ENCODE results near the gene TMEM267. TPM values are rescaled to one million over a fixed set of nuclear protein-coding genes. Genes with fewer than 3 reads are reported as not detected.
"Not testable (repeated sequence)": the region's sequence is repeated elsewhere in the genome, so short reads cannot be mapped to it uniquely, and the experiment has no call there.

The TMEM267 gene
- total and polyA plus RNA-seq, 2 of the 4 experiments (the other 2 are of a cell fraction) = 9.2 to 12.0 TPM

- H2BK15ac ChIP-seq (ENCODE audit: low read depth, low read length) = no peak overlapping the region
- H3K4me1 ChIP-seq (ENCODE audit: control insufficient read depth, insufficient read depth, low read length) = no peaks in the 10 kb centered on the region
- POLR2A ChIA-PET (ENCODE audit: unreplicated experiment) = no interaction called here
- no peaks in the 10 kb centered on the region for H3K79me1 ChIP-seq (ENCODE audit: low read depth in 1 of 2, low read length in 2 of 2)
- H3K23ac ChIP-seq (ENCODE audit: low read depth, low read length) = no peak overlapping the region
- no peak overlapping the region for H3K9ac ChIP-seq (ENCODE audit: low read depth, low read length)
- no peak overlapping the region for H3K14ac ChIP-seq (replicated peaks; ENCODE audit: low read depth, low read length)
- no peak overlapping the region for H4K8ac ChIP-seq (ENCODE audit: low read depth in 2 of 2, low read length in 2 of 2)
- no peak overlapping the region for H4K91ac ChIP-seq (ENCODE audit: insufficient read depth, low read depth, low read length)
- H3K56ac ChIP-seq (ENCODE audit: extremely low read depth, insufficient read depth, low read length) = no peak overlapping the region
- H2AK9ac ChIP-seq (replicated peaks; ENCODE audit: low read depth, low read length, poor library complexity) = no peak overlapping the region
- H3K36me3 ChIP-seq (ENCODE audit: control insufficient read depth, insufficient read depth, low read length) = no peaks in the 10 kb centered on the region
- no peak overlapping the region for H2AFZ ChIP-seq (replicated peaks; ENCODE audit: low read length, poor library complexity)
- no TSS peak for BruUV-seq (replicated peaks)
- H2BK120ac ChIP-seq (ENCODE audit: low read depth, low read length) = no peak overlapping the region
- H3K27ac ChIP-seq (ENCODE audit: insufficient read depth, low read length) = no peak overlapping the region
- TF ChIP-seq RFX5 (IDR thresholded peaks at IDR 0.05; ENCODE audit: low read depth, low read length) = no peak
- TF ChIP-seq CTCF (conservative IDR thresholded peaks at IDR 0.05; ENCODE audit: low read depth, low read length) = no peak
- no peak for TF ChIP-seq MXI1 (IDR thresholded peaks at IDR 0.05; ENCODE audit: borderline replicate concordance, low read depth, low read length)
- no peak for TF ChIP-seq BHLHE40 (IDR thresholded peaks at IDR 0.05; ENCODE audit: low read depth, low read length)
- TF ChIP-seq CEBPB (IDR thresholded peaks at IDR 0.05; ENCODE audit: low read depth, low read length) = no peak
- no peak for TF ChIP-seq MAZ (IDR thresholded peaks at IDR 0.05; ENCODE audit: borderline replicate concordance, low read depth, low read length)
- no peak for TF ChIP-seq SMC3 (IDR thresholded peaks at IDR 0.05; ENCODE audit: low read depth, low read length)
- DNase-seq = no peak
- CTCF ChIA-PET = no interaction called here
- in situ Hi-C loops (cut with MboI; ENCODE audit: low sequenced_read_pairs) (no loop called here), dilution Hi-C loops (cut with HindIII; ENCODE audit: low sequenced_read_pairs, unreplicated experiment) (no loop called here), intact Hi-C loops (cut with micrococcal nuclease) (no loop called here)
- H2AK5ac ChIP-seq (ENCODE audit: low read depth, low read length) = no peak overlapping the region
- no CpG with 5 or more reads among the region's 2 CpGs for WGBS, 2 experiments (ENCODE audit: extremely low coverage in 2 of 2, insufficient read length in 1 of 2)
- no peaks in the 10 kb centered on the region for H4K20me1 ChIP-seq (ENCODE audit: insufficient read depth, low read length)
- no peak overlapping the region for H2BK20ac ChIP-seq (ENCODE audit: low read depth, low read length)
- no peak overlapping the region for H3K4me2 ChIP-seq (ENCODE audit: low read depth, low read length)
- H3K4me3 ChIP-seq (ENCODE audit: insufficient read depth, low read depth, low read length) = no peak overlapping the region
- H4K5ac ChIP-seq (ENCODE audit: low read depth, low read length) = no peak overlapping the region
- H2BK5ac ChIP-seq (ENCODE audit: low read depth, low read length, poor library complexity, severe bottlenecking) = no peak overlapping the region
- H3K9me3 ChIP-seq (ENCODE audit: control insufficient read depth, insufficient read depth, low read length) = no peaks in the 10 kb centered on the region
- no peak overlapping the region for H3K4ac ChIP-seq (ENCODE audit: low read depth, low read length)
- no peak overlapping the region for H3K18ac ChIP-seq (ENCODE audit: low read depth, low read length)
- no peak for ATAC-seq (ENCODE audit: low read depth)
- 0 out of 2 replicates have a peak, but pooled peaks cover 2% of the 10 kb centered on the region for H3K27me3 ChIP-seq (ENCODE audit: control insufficient read depth, insufficient read depth, low read length)
- no peaks in the 10 kb centered on the region for H3K9me1 ChIP-seq (ENCODE audit: insufficient read depth, low read length)
Measured at GRCh38 chr5:43409809-43410271, 73.8 kb downstream of the TMEM267 start.

- 77% methylated on average over 8 of the region's 16 CpGs; no CpG with 5 or more reads in 1 of the 2 experiments for whole genome bisulfite sequencing, 2 experiments (ENCODE audit: extremely low coverage in 2 of 2, insufficient read length in 1 of 2)
- H2BK15ac ChIP-seq (ENCODE audit: low read depth, low read length); H4K91ac ChIP-seq (ENCODE audit: insufficient read depth, low read depth, low read length); H3K9me1 ChIP-seq (ENCODE audit: insufficient read depth, low read length); H3K4me2 ChIP-seq (ENCODE audit: low read depth, low read length); H2AFZ ChIP-seq (replicated peaks; ENCODE audit: low read length, poor library complexity); H3K27me3 ChIP-seq (ENCODE audit: control insufficient read depth, insufficient read depth, low read length); H3K14ac ChIP-seq (replicated peaks; ENCODE audit: low read depth, low read length); H2AK9ac ChIP-seq (replicated peaks; ENCODE audit: low read depth, low read length, poor library complexity); H4K8ac ChIP-seq (ENCODE audit: low read depth in 2 of 2, low read length in 2 of 2); H2BK120ac ChIP-seq (ENCODE audit: low read depth, low read length); H3K9ac ChIP-seq (ENCODE audit: low read depth, low read length); ATAC-seq (ENCODE audit: low read depth); H3K4me3 ChIP-seq (ENCODE audit: insufficient read depth, low read depth, low read length); H2BK5ac ChIP-seq (ENCODE audit: low read depth, low read length, poor library complexity, severe bottlenecking); H3K27ac ChIP-seq (ENCODE audit: insufficient read depth, low read length); H3K56ac ChIP-seq (ENCODE audit: extremely low read depth, insufficient read depth, low read length); dilution Hi-C loops (cut with HindIII; ENCODE audit: low sequenced_read_pairs, unreplicated experiment); H3K4me1 ChIP-seq (ENCODE audit: control insufficient read depth, insufficient read depth, low read length); H3K4ac ChIP-seq (ENCODE audit: low read depth, low read length); BruUV-seq (replicated peaks); H3K79me1 ChIP-seq (ENCODE audit: low read depth in 1 of 2, low read length in 2 of 2); H2AK5ac ChIP-seq (ENCODE audit: low read depth, low read length); H3K23ac ChIP-seq (ENCODE audit: low read depth, low read length); POLR2A ChIA-PET (ENCODE audit: unreplicated experiment); H2BK20ac ChIP-seq (ENCODE audit: low read depth, low read length); H3K36me3 ChIP-seq (ENCODE audit: control insufficient read depth, insufficient read depth, low read length); DNase-seq; H3K18ac ChIP-seq (ENCODE audit: low read depth, low read length); H3K9me3 ChIP-seq (ENCODE audit: control insufficient read depth, insufficient read depth, low read length); in situ Hi-C loops (cut with MboI; ENCODE audit: low sequenced_read_pairs); H4K5ac ChIP-seq (ENCODE audit: low read depth, low read length); H4K20me1 ChIP-seq (ENCODE audit: insufficient read depth, low read length): not testable (repeated sequence)
- intact Hi-C loops (cut with micrococcal nuclease) = loop anchor here (5.0 kb wide), 1 partner anchor 1370 kb away; no protein-coding TSS in a partner anchor
- CTCF ChIA-PET = interaction anchor here (0.9 kb wide), 1 partner anchor 9 kb away, joined by 6 read pairs; the partner anchor contains the start of gene CCL28
Measured at GRCh38 chr5:43402524-43403066, 81.1 kb downstream of the TMEM267 start.

Data from IMR-90 (cell line).